CD1c-positive myeloid dendritic cell (primary cell): Measurements from ENCODE around the gene LRRTM4.
"Not testable (repeated sequence)": the region's sequence is repeated elsewhere in the genome, so short reads cannot be mapped to it uniquely, and the experiment has no call there.

ENCODE experiments used
- DNase-seq: peaks from one replicate; pipeline ENCODE4 v3.0.0-alpha.2; 2016; ENCODE audit errors: extremely low spot score

The LRRTM4 gene

DNA sequence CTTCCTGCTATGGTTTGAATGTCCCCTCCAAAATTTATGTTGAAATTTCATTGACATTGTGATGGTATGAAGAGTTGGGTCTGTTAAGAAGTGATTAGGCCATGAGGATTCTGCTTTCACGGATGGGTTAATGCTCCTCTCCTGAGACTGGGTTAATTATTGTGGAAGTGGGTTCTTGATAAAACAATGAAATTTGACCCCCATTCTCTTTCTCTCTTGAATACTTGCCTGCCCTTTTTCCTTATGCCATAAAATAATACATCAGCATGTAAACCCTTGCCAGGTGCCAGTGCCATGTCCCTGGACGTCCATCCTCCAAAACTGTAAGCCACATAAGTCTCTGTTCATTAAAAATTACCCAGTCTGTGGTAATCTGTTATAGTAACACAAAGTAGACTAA is 352.8 kb downstream of the LRRTM4 start:
- no peak for DNase-seq

DNA sequence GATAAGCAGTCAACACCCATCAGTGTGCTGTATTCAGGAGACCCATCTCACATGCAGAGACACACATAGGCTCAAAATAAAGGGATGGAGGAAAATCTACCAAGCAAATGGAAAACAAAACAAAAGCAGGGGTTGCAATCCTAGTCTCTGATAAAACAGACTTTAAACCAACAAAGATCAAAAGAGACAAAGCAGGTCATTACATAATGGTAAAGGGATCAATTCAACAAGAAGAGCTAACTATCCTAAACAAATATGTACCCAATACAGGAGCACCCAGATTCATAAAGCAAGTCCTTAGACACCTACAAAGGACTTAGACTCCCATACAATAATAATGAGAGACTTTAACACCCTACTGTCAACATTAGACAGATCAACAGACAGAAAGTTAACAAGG is 358.2 kb downstream of the LRRTM4 start:
- DNase-seq = not testable (repeated sequence)

DNA sequence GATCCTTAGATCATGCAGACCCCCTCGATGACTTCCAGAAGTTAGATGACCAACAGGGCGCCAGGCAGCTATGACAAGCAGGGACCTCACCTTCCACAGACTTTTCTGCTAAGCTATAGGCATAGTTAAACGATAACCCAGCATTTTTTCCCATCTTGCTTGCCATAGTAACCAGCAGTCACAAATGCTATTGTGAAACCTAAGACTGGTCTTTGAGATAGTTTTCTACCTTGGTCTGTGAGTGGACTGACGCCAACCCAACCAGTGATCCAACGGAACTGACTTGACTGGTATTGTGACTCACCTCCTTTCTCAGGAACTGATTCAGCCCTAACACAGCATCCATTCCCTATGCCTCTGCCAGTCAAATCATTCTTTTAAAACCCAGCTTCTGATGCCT is 361.2 kb downstream of the LRRTM4 start:
- DNase-seq = no peak

DNA sequence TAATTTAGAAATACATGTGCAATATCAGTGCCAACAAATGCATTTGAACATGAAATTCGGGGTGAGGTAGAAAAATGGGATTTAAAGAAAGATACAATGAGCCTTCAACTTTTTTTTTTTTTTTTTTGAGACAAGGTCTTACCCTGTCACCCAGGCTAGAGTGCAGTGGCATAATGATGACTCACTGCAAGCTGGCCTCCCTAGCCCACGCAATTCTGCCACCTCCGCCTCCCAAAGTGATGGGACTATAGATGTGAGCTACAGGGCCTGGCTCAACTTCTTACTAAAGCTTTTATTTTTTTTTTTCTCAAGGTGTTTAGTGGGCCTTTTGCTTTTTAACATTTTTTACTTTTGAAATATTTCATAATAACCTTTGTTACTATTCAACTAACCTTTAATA is 365.6 kb downstream of the LRRTM4 start:
- DNase-seq = no peak

DNA sequence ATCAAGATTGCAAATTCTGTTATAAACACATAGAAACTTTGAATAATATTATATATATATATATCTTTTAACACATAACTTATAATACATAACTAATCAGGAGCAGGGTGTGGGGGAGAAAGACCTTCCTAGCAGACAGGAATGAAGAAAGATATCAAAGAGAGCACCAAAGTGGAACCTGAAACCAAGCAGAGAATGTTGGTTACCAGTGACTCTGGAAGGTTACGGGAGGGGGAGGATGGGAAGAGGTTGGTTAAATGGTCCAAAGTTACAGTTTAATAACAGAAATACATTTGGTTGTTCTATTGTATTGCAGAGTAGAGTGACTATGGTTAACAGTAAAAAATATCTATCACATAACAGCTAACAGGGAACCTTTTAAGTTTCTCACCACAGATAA is 366.7 kb downstream of the LRRTM4 start:
- no peak for DNase-seq

DNA sequence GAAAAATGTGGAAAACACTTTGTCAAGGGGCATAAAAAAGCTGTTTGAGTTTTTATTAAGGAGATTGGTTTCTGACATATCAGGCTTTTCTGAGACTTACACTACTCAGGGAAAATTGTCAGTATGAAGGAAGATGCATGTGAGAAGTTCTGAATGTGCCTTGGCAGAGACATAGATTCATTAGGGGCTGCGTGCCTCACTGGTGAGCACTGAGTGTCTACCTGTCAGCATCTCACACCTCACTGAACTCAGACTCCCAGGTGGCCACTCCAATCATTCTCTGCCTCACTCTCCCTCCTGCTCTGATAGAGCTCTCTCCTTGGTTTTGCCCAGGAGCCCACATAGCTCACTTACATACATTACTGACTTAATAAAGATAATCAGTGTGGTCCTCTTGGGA is 372.6 kb downstream of the LRRTM4 start:
- no peak for DNase-seq

DNA sequence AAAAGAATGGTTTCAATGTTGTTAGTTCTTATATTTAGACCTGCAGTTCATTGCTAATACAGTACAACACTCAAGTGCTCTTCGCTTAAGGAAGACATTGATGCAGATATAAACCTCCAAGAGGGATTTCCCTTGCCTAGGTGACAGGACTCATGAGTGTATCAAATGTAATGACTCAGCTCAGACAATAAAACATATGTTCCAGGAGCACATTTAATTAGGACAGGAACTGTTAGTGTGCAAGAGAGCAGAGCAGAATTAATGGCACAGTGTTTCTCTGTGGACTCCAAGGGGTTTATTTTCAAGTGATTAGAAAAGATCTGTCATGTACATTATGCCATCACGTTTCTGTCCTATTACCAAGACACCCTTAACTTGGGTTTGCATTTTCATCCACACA is 375.0 kb downstream of the LRRTM4 start:
- no peak for DNase-seq

DNA sequence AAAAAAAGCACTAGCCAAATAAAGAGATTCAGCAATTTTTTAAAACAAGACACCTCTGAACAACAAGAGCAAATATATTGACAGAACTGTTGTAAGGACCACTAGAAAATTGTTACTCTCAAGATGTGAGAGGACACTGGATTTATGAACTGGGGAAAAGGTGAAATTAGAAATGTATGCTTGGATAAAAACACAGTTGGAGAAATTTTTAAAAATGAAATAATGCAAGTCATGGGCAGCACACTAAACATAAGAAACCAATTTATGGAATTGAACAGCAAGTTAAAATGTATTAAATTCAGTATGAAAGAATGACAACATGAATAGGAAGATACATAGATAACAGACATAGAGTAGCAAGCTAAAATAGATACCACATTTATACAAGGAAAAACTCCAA is 377.4 kb downstream of the LRRTM4 start:
- no peak for DNase-seq

DNA sequence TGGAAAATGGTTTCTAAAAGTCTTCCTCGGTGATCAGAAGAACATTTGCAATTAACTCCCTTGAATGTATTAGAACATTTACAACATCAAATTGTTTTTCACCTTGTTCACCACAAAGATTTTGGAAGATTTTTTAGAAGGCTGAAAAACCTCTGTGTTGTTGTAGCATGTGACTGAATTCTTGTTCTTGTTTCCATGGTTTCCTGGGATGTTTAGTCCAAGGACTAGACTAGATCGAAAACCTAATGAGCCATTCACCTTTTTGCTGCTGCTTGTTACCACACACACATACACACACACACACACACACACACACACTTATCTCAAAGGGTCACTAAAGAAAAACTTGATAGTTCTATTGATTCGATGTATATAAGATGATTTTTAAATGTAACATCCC is 380.0 kb downstream of the LRRTM4 start:
- DNase-seq = no peak

DNA sequence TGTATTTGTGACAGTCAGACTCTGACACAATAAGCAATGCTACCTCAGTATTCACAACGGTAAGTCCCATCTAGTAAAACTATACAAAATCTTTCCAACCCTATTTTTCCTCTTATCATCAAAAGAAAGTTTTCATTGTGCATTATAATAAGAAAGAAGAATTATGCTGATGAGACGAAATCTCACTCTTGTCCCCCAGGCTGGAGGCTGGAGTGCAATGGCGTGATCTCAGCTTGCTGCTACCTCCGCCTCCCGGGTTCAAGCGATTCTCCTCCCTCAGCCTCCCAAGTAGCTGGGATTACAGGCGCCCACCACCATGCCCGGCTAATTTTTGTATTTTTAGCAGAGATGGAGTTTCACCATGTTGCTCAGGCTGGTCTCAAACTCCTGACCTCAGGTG is 393.7 kb downstream of the LRRTM4 start:
- DNase-seq = not testable (repeated sequence)

DNA sequence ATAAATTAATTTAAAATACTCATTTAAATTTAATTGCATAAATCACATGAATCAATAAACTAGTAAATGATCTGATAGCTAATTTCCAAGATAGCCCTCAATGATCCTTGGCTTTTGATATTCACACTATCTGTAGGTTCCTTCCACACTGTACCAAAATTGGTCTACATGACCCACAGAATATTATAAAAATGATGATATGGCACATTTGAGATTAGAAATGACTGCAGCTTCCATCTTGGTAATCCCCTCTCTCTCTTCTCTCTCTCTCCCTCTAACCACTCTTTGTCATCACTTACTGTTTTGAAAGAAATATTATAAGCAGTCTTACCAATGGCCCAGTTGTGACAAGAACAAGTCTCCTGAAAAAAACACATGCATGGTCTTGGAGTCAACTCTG is 394.8 kb downstream of the LRRTM4 start:
- no peak for DNase-seq

DNA sequence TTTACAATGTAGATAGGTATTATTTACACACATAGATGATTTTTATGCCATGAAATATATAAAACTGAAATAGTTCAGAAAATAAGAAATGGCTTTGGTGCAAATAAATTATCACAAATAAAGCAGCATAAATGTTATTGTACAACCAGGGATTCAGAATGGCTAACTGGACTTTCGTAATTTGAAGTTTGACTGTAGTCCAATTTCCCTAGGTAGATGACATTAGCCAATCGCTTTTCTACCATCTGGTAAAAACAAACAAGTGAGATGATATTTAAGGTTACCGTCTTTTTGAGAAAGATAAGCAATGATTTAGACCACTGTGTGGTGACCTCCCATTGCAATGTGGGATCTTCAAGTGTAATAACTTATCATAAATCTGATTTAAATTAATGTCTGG is 400.7 kb downstream of the LRRTM4 start:
- no peak for DNase-seq

DNA sequence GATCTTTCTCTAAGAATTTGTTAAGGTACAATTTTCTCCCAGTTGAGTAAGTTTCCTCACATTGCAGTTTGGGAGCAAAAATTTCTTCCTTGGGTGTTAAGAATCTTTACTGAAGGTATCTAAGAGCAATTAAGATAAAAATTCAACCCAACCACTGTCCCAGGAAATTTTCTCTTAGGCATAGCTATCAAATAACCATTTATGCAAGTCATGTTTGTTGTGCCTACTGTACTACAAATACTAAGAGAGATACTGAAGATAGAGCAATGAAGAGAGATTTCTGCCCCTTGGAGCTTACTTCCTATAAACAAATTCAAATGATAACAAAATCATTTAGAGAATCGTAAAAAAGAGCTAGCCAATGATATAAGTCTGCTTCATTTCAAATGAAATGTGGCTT is 402.8 kb downstream of the LRRTM4 start:
- DNase-seq = no peak

DNA sequence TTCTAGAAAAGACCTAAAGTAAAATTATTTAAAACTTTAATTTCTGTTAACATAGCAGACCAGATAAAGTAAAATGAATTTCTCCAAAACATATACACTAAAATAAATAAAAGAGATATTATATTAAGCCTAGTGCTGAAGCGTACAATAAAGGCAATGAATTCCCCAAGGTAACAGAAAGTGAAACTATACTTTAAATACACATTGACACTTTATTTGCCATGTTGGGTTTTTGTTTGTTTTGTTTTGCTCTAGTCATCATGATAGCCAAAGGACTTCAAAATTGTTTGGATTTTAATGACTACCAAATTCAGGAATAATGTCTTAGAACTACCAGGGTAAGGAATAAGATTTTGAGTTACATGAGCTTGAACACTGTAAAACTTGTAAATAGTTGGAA is 413.3 kb downstream of the LRRTM4 start:
- DNase-seq = no peak

DNA sequence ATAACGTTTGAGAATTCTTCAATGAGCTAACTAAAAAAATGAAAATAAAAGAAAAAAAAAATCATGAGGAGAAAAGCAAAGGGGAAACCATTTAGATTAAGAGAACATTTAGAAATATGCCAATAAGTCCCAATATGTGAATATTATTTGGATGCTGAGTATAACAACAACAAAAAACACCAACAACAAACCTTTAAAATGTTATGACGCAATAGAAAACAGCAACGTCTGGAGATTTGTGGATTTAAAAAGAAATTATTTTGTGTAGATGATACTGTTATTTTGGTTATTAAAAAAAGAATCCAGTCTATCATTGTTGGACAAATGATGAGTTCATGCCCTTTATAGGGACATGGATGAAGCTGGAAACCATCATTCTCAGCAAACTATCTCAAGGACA is 417.2 kb downstream of the LRRTM4 start:
- DNase-seq = no peak

DNA sequence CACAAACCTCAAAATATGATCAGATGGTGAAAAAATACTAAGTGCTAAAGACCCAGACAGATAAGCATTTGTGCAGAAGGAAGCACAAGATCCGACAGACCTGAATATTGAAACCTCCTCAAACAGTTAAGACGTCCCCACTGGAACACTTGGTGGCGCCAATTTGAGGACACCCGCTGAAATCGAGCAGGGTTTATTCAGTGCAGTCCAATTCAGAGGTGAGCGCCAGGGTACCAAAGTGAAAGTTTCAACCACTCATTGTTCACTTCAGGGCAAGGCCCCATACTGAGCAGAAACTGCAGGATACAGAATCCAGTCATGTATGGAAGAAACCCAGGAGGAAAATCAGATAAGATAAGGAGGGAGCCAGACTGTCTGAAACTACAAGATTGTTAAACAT is 417.6 kb downstream of the LRRTM4 start:
- DNase-seq = no peak

DNA sequence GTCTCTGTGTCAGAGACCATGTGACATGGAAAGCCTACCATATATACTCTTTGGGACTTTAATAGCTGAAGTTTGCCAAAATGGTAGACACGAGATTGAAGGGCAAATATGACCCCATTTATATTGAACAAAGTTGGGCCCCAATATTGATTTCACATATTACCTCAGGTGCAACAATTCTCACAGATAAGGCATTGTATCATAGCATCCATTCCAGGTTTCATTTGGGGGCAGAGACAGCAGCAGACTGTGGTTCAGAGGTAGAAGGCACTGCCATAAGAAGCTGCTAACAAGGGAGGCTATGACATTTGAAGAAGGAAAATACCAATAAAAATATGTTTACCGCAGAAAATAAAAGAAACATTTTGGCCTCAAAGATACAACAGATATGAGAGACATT is 419.2 kb downstream of the LRRTM4 start:
- DNase-seq = no peak

DNA sequence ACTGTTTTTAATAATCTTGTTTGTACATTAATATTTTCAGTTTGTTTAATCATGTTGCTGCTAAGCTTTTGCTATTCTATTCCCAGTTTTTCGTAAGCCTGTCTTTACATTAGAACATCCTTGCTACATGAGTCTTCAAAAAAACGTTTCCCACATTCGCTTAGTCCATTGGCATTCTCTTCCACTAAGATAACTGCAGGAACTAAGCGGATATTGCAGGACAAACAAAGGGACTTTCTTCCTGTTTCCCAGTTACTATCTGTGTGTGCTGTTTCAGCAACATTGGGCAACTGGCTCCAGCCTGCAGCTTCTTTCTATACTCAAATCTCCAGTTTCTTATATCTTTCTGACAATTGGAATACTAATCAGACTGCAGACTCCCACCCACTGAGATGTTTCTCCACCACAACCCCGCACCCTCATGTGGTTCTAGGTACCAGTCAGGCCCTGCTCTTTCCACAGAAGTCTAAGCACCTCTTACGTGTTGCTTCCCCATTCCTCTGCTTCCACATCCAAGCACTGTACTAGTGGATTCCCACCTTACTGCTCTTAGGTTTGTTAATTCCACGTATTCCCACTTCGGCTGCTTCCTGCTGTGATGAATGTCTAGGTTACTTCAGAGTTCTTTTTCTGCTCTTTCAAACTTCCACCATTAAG is 420.3 kb downstream of the LRRTM4 start:
- no peak for DNase-seq

DNA sequence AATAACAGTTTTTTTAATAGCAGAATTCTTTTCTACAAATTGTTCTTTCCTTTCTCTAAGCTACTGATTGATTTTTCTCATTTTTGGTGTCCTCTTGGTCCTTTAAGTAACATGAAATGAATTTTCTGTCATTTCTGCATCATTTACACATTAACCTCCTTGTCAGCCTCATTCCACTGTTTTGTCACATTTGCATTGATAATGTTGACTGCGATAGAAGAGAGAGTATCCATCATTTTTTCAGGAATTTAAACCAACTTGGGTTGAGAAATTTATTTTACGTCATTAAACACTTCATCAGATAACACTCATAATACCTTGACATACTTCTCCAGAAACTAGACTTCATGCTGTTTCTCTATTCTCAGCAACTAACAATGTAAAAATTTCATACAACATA is 422.2 kb downstream of the LRRTM4 start:
- DNase-seq = no peak

DNA sequence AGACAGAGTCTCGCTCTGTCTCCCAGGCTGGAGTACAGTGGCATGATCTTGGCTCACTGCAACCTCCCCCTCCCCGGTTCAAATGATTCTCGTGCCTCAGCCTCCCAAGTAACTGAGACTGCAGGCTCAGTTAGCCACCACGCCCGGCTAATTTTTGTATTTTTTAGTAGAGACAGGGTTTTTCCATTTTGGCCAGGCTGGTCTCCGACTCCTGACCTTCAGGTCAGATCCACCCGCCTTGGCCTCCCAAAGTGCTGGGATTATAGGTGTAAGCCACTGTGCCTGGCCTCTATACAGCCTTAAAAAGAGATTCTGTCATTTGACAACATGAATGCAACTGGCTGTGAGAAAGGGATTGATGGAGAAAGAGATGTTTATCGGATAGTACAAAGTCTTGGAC is 426.7 kb downstream of the LRRTM4 start:
- DNase-seq = not testable (repeated sequence)

DNA sequence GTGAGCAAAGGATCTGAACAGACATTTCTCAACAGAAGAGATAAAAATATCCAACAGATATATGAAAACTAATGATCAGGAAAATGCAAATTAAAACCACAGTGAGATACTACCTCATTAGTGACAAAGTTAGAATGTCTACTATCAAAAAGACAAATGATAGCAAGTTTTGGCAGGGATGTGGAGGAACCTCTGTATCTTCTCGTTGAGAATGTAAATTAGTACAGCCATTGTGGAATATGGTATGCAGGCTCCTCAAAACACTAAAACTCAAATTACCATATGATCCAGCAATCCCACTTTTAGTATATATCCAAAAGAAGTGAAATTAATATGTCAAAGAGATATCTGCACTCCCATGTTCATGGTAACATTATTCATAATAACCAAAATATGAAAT is 427.1 kb downstream of the LRRTM4 start:
- DNase-seq = no peak

DNA sequence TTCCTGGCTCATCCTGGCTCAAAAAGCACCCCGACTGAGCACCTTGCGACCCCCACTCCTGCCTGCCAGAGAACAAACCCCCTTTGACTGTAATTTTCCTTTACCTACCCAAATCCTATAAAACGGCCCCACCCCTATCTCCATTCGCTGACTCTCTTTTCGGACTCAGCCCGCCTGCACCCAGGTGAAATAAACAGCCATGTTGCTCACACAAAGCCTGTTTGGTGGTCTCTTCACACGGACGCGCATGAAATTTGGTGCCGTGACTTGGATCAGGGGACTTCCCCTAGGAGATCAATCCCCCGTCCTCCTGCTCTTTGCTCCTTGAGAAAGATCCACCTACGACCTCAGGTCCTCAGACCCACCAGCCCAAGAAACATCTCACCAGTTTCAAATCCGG is 433.8 kb downstream of the LRRTM4 start:
- DNase-seq = not testable (repeated sequence)

DNA sequence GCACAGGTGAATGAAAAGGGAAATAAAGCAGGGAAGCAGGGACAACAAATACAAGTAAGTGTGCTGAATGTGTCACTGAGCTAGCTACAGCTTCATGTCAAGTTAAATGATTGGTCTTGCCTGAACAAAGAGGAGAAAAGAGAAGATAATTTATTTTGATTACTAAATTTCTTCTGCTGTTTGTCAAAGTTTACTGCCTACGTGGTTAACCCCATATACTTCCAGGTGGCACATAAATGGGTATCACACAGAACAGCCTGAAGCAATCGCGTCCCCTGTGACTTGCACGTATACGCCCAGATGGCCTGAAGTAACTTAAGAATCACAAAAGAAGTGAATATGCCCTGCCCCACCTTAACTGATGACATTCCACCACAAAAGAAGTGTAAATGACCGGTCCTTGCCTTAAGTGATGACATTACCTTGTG is 434.2 kb downstream of the LRRTM4 start:
- no peak for DNase-seq

DNA sequence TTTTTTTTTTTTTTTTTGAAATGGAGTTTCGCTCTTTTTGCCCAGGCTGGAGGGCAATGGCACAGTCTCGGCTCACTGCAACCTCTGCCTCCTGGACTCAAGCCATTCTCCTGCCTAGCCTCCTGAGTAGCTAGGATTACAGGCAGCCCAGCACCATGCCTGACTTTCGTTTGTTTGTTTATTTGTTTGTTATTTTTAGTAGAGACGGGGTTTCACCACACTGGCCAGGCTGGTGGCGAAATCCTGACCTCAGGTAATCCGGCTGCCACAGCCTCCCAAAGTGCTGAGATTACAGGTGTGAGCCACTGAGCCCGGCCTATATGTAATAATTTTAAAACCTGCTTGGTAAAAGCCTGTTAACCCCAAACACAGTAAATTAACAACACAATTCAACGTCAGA is 435.7 kb downstream of the LRRTM4 start:
- DNase-seq = no peak

DNA sequence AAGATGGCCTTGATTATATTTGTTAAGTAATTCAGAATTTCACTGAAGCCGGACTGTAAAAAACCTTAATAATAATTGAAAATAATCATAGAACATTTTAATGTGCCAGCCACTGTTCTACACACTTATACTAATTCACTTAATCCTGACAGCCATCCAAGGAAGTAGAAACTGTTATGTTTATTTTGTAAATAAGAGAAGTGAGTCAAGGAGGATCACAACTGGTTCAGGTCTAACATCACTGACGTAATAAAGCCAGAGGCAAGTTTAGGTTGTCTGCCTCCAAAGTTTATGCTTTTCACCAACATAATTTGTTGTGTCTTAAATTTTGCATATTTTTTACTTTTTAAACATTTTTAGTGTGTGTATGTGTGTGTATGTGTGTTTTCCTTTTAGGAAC is 436.1 kb downstream of the LRRTM4 start:
- no peak for DNase-seq
